Nephron (organoid): ENCODE data around the gene TIMM50.

Experiments
- H3K27ac Mint-ChIP-seq, 3 experiments: 2 replicates each; pipeline ENCODE4 v1.8.0; 2020; ENCODE audit warnings: mixed read lengths in 3 of 3, mild to moderate bottlenecking in 2 of 3, moderate library complexity in 1 of 3
- H3K27me3 Mint-ChIP-seq: 2 replicates; pipeline ENCODE4 v1.8.0; 2021; ENCODE audit warnings: low read depth, mild to moderate bottlenecking, moderate library complexity, mixed read lengths
- H3K36me3 Mint-ChIP-seq: 2 replicates; pipeline ENCODE4 v1.8.0; 2020; ENCODE audit warnings: low read depth, mixed read lengths
- H3K4me1 Mint-ChIP-seq: 2 replicates; pipeline ENCODE4 v1.8.0; 2020; ENCODE audit warnings: mixed read lengths
- H3K4me3 Mint-ChIP-seq, 3 experiments: 2 replicates each; pipeline ENCODE4 v1.8.0; 2020; ENCODE audit warnings: mild to moderate bottlenecking in 3 of 3, mixed read lengths in 3 of 3, moderate library complexity in 2 of 3
- H3K9me3 Mint-ChIP-seq: 2 replicates; pipeline ENCODE4 v1.8.0; 2020; ENCODE audit warnings: mixed read lengths
- CTCF ChIP-seq, 3 experiments: fragments of 200-600 bp; sonication (generic); IDR thresholded peaks; one replicate each; pipeline ENCODE4 v1.5.0; 2021; ENCODE audit warnings: antibody characterized with exemption in 3 of 3; ENCODE audit not compliant: unreplicated experiment in 3 of 3

The TIMM50 gene

GRCh38 chr19:39469036-39469435 lies 11.6 kb upstream of the TIMM50 start:
- no peak for TF ChIP-seq CTCF (IDR thresholded peaks at IDR 0.05; ENCODE audit: unreplicated experiment in 3 of 3)
- Mint-ChIP-seq H3K9me3 (no peaks in the 10 kb centered on the region), H3K4me3 (no peak overlapping the region), H3K4me1 (no peaks in the 10 kb centered on the region), H3K36me3 (peaks cover 65% of the 10 kb centered on the region), H3K27me3 (no peaks in the 10 kb centered on the region), H3K27ac (no peak overlapping the region)

- Mint-ChIP-seq H3K27me3 (no peaks in the 10 kb centered on the region), H3K4me1 (no peaks in the 10 kb centered on the region), H3K4me3 (no peak overlapping the region), H3K36me3 (peaks cover 70% of the 10 kb centered on the region), H3K9me3 (no peaks in the 10 kb centered on the region), H3K27ac (no peak overlapping the region)
- no peak for TF ChIP-seq CTCF (IDR thresholded peaks at IDR 0.05; ENCODE audit: unreplicated experiment in 3 of 3)
Observed at GRCh38 chr19:39469567-39469966, 11.1 kb upstream of the TIMM50 start.

- Mint-ChIP-seq H3K4me1 (no peaks in the 10 kb centered on the region), H3K36me3 (peaks cover 69% of the 10 kb centered on the region), H3K27me3 (no peaks in the 10 kb centered on the region), H3K4me3 (no peak overlapping the region), H3K9me3 (no peaks in the 10 kb centered on the region), H3K27ac (no peak overlapping the region)
- no peak for TF ChIP-seq CTCF (IDR thresholded peaks at IDR 0.05; ENCODE audit: unreplicated experiment in 3 of 3)
Observed at GRCh38 chr19:39470724-39471339, 9.8 kb upstream of the TIMM50 start.

GRCh38 chr19:39471756-39472536 lies 8.7 kb upstream of the TIMM50 start:
- no peak for TF ChIP-seq CTCF (IDR thresholded peaks at IDR 0.05; ENCODE audit: unreplicated experiment in 3 of 3)
- Mint-ChIP-seq H3K4me3 (no peak overlapping the region), H3K4me1 (no peaks in the 10 kb centered on the region), H3K27ac (no peak overlapping the region), H3K27me3 (no peaks in the 10 kb centered on the region), H3K9me3 (no peaks in the 10 kb centered on the region), H3K36me3 (peaks cover 68% of the 10 kb centered on the region)

- no peak overlapping the region for H3K4me3 Mint-ChIP-seq
Observed at GRCh38 chr19:39472746-39473442, 7.7 kb upstream of the TIMM50 start.

More at GRCh38 chr19:39472746-39473442, 7.7 kb upstream of the TIMM50 start:
- TF ChIP-seq CTCF (IDR thresholded peaks at IDR 0.05; ENCODE audit: unreplicated experiment in 3 of 3): no peak
- Mint-ChIP-seq H3K27ac (no peak overlapping the region), H3K36me3 (peaks cover 65% of the 10 kb centered on the region), H3K27me3 (no peaks in the 10 kb centered on the region), H3K9me3 (no peaks in the 10 kb centered on the region), H3K4me1 (no peaks in the 10 kb centered on the region)
